SIG-M5 (cell line): ENCODE measurements around the gene RPTN.
"Not testable (repeated sequence)": the region's sequence is repeated elsewhere in the genome, so short reads cannot be mapped to it uniquely, and the experiment has no call there.

Source experiments
- DNase-seq: peaks from one replicate; lab custom pipeline; 2025; lab: John Stamatoyannopoulos, UW

Gene RPTN

DNA sequence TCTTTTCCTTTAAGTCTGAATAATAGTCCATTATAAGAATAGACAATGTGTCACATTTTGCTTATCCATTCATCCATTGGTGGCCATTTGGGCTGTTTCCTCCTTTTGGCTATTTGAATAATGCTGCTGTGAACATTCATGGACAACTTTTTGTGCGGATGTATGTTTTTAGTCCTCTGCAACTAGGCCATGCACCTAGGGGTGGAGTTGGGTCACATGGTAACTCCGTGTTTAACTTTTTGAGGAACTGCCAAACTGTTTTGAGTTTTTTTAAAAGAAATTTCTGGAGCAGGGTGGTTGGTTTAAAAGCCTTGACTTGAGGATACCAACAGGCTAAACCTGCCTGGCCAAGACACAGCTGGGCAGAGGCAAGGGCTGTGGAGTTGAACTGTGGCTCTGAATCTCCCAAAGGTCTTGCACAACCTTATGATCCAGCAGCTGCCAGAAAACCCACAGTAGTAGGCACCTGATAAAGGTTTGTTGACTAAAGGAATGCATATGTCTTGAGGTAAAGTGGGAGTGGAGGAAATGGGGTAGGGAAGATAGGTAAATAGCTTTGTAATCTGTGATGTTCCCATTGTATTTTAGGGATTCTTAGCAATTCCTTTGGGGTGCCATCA lies 5.6 kb upstream of the RPTN start:
- DNase-seq = no peak

DNA sequence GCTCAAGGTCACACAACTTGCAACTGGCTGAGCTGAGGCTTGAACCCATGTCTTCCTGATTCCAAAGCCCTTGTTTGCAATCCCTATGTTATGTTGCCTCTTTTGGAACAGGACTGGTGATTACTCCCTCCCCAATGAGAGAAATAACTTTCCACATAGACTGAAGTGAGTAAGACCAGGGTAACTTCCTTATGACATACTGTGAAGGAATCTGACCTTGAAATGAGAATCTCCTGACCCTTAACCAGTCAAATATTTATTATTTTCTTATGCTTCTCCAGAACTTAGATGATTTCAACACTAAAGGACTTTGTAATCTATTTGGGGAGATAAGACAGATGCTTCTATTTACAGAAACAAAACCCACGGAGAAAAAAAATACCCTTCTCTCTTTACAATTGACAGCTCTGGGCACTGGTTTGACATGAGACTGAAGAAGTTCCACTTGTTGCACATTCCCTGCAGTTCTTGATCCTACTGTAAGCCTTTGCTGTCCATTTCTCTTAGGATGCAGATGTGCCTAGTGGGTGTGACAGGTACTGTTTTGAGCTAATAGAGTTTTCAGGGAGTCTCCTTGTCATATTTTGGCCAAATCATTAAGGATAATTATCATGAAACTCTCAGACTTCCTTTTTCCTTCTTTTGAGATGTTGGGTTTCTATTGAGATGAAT lies 3.9 kb upstream of the RPTN start:
- DNase-seq = no peak

DNA sequence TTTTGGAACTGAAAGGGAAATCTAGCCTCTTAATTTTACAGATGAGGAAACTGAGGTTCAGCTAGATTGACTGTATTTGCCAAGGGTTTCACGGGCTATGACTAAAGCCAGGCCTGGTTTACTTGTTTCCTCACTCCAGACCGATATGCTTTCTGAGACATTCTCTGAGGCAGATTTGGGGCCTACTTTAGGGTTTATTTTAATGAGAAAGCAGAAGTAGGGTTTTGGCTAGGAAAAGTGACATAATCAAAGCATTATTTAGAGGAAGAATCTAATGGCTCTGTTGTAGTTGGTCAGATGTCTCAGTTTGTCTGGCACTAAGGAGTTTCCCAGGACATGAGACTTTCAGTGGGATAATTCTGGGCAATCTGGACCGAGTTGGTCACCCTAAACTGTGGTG lies 1.5 kb upstream of the RPTN start:
- DNase-seq = peak; percentile 74

DNA sequence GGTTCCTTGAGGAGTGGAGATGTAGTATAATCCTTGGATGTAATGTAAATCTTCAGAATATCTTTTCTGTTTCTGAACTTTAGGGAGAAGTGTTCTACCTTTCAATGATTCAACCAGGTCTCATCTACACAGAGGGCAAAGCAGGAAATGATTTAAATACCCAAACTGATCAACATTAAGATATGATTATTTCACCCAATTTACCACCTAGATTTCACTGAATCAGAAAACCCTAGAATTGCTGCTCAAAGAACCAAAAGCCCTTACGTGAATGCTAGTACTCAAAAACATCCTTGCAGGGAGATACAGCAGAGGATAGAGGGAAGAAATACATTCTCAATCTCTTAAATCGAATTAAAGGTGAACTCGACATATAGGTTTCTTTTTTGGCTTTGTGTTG lies 5.0 kb downstream of the RPTN start:
- DNase-seq = no peak

DNA sequence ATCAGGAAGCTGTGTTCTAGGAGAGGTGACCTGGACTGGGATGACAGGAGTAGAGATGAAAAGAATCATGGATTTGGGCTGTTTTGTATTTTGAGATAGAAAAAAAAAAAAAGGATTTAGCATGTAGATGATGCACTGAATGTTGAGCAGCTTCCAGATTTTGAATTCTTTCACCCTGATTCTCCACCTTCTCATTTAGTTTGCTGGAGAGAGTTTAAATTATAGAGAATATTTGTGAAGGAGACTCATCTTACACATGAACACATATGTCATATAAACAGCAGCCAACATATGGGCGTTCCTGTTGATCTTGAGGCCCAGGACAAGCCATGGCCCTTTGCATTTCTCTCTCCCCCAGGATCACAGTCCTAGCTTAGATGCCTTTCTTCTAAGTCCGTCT lies 7.4 kb downstream of the RPTN start:
- DNase-seq = no peak

DNA sequence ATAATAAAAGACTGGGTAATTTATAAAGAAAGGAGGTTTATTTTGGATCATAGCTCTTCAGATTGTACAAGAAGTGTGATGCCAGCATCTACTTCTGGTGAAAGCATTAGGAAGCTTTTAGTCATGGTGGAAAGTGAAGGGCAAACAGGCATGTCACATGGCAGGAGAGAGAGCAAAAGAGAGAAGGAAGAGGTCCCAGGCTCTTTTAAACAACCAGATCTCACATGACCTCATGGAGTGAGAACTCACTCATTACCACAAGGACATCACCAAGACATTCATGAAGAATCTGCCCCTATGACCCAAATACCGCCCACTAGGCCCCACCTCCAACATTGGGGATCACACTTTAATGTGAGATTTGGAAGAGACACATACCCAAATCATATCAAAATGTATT lies 10.0 kb downstream of the RPTN start:
- DNase-seq = no peak

DNA sequence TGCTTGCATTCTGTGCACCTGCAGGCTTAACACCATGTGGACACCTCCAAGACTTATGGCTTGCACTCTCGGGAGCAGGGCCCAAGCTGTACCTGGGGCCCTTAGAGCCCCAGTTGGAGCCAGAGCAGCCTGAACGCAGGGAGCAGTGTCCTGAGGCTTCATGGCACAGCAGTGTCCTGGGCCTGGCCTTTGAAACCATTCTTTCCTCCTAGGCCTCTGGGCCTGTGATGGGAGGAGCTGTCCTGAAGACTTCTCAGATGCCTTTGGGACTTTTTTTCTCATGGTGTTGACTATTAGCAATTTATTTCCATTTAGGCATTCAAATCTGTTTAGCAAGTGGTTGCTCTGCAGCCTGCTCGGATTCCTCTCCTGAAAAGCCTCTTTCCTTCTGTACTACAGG lies 11.0 kb downstream of the RPTN start:
- DNase-seq = no peak

DNA sequence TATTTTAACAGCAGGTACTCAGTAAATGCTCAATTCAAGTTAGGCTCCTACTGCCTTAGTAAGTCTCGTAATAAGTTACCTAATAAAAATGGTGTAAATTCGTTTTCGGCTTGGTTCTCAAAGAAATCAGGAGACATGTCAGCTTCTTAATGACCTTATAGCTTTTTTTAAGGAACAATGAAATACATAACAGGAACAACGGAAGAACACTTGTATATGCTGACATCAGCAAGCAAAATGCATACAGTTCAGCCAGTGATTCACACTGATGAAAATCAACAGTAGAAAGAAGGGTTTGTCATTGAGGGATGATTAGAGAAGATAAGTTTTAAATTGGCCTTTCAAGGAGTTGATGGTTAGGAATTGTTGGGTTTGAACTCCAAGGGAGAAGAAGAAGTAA lies 13.3 kb downstream of the RPTN start:
- DNase-seq = no peak

DNA sequence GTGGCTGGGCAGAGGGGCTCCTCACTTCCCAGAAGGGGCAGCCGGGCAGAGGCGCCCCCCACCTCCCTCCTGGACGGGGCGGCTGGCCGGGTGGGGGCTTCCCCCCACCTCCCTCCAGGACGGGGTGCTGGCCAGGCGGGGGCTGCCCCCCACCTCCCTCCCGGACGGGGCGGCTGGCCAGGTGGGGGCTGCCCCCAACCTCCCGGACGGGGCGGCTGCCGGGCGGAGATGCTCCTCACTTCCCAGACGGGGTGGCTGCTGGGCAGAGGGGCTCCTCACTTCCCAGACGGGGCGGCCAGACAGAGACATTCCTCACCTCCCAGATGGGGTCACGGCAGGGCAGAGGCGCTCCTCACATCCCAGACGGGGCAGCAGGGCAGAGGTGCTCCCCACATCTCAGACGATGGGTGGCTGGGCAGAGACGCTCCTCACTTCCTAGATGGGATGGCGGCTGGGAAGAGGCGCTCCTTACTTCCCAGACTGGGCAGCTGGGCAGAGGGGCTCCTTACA lies 14.3 kb downstream of the RPTN start:
- DNase-seq = not testable (repeated sequence)

DNA sequence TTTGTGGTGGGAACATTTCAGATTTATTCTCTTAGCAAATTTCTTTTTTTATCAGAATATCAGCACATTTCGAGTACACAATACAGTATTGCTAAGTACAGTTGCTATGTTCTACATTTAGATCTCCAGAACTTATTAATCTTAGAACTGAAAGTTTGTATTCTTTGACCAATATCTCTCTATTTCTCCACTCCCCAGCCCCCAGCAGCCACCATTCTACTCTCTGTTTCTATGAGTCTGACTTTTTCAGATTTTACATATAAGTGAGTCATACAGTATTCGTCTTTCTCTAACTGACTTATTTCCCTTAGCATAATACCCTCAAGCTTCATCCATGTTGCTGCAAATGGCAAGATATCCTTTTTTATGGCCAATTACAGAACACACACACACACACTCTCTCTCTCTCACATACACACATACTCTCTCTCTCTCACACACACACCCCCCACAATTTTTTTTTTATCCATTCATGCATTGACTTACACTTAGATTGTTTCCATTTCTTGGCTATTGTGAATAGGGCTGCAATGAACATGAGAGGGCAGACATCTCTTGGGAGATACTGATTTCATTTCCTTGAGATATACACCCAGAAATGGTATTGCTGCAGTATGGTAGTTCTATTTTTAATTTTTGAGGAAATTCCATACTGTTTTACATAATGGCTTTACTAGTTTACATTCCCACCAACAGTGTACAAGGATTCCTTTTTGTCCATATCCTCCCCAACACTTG lies 15.7 kb downstream of the RPTN start:
- DNase-seq = no peak

DNA sequence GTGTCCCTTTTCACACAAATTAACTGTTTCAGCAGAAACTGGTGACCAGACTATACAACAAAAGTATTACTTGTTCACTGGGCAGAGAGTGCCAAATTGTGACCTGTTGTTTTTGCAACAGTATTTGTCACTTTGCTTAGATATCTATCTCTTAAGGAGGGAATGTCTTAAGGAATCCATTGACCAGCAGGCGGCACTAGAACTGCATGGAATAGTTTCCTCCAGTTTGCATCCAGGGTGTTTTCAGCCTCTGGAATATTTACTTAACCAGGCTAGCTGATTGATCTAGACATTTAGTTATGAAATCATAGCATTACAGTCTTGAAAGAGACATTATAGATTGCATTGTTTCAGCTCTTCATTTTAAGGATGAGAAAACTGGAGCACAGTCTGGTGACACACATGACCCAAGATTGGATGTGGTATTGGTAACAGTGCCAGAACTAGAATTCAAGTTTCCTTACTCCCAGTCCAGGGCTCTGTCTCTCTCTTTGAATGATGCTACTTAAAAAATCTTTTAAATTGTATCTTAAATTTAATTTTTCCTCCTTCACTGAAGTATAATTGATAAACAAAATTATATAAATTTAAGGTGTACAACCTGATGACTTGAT lies 16.9 kb downstream of the RPTN start:
- no peak for DNase-seq

DNA sequence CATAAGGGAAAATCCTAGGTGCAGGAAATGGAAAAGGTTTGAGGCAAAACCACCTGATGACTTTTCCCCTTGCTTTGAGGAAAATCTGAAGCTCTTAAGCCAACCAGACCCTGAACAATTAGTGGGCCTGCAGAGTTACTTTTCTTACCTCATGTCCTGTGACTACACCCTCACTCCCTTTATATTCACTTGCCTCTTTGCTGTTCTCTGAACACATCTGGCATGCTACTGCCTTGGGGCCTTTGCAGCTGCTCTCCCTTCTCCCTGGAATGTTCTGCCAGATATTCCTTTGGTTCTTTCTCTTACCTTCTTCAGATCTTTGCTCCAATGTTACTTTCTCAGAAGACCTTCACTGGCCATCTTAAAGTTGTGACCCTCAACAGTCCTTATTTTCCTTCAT lies 21.8 kb downstream of the RPTN start:
- DNase-seq = no peak

DNA sequence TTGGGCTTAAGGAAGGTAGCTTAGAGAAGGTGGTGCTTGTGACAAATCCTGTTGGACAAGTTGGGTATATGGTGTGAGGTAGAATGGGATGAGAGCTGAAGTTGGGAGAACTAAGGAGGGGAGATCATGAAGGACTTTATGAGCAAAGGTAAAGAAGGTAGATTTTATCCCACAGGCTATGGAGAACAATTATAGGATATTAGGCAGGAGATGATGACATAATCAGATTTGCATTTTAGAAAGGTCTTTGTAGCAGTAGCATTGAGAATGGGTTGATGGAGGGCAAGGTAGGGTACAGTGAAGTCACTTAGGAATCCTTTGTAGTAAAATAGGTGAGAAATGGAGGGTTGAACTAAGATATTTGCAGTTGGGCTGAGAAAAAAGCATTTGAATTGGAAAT lies 28.8 kb downstream of the RPTN start:
- DNase-seq = no peak

DNA sequence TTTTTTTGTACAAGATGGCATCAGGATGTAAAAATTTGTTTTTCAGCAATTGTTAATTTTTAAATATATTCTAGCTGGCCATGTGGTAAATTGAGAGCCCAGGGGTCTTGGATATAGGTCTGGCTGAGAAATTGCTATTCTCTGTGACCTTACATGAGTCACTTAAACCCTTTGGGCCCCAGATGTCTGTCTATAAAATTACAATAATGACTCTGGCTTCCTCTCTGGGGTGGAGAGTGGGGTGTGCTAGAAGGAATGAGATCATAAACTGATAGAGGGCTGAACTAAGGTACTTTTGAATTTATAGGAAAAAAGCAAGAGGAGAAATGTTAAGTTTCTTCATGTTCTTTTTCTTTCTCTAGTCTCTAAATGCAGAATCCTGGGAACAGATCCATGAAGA lies 31.4 kb downstream of the RPTN start:
- DNase-seq = no peak

DNA sequence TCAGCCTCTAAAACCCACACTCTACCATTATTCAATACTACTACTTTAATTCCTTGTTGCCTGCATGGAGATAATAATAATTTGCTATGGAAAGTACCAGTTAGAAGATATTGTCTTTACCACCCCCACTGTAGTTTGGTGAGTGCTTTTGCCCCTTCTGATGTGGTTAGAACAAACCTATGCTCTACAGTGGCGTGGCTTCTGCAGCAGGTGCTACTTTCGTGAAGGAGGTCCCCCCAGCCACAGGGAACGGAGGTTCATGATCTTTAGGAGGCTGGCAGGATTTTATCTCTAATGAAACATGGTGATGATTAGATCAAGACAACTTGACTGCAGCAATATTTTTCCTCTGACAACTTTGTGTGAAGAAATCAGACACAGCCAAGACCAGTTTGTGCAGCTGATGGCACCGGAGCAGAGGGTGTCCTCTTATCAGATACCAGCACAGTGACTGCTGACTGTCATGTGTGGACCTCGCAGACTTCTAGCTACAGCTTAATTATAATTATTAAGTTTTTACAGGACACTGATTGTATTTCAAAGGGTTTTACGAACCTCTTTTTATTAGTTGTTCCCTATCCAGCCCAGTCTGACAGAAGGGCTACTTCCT lies 33.1 kb downstream of the RPTN start:
- DNase-seq = no peak

DNA sequence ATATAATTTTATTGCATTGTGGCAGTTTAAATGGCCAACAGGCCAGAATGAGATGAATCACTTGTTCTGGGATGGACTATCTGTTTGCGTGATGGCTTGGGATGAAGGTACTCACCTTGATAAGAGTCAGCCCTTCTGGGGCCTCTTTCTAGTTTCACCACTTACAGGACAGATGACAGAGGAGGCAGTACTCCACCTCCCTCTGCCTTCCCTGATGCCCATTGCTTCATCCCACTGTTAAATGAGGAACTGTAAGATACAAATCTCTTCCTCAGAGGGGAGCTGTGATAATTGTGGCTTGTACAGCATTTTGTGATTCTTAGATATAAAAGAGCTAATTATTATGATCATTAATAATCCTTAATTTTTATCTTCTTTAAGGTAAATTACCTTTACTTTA lies 40.1 kb downstream of the RPTN start:
- DNase-seq = no peak

DNA sequence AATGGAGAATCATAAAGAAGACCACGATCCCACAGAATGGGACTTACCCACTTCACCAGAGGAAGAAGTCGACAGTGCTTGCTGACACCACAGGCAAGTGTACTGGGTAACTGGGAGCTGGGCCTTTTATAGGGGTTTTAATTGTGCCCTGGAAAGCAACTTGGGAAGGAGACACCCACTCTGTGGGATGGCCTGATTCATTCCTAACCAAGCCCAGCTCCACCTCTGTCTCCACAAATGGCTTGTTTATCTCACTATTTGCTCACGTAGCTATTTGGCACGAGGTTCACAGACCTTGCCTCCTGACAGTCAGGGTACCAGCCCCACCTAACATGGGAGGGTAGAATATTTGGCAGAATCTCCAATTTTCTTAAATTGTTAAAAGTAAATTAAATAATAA lies 43.7 kb downstream of the RPTN start, which contains the start of gene TCHH:
TCHH (minus strand) TSS at position 101 of the 400 bp plus-strand sequence. CDS start 1,364 bp downstream, outside the sequence.
- no peak for DNase-seq

DNA sequence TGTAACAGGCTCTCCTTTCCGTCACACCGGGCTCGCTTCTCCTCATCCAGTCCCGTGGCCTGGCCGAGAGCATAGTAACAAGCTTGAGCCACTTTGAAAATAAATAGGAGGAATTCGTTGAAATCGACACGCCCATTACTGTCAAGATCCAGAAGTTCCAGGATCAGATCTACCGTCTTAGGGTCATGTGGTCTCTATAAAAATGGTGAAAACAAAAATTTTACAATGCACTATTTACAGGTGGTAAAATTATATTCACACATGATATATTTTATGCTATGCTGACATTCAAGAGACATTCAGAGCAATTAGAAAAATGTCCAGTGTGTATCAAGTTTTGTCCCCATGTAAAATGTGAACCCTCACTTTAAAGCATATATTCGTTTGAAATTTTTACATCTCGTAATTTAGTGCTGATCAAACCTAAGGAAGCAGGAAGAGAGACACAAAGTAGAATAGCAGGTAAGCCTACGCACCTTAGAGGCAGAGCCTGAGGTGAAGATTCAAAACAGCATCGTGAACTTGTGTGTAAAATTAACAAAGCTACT lies 46.1 kb downstream of the RPTN start:
- DNase-seq = no peak

DNA sequence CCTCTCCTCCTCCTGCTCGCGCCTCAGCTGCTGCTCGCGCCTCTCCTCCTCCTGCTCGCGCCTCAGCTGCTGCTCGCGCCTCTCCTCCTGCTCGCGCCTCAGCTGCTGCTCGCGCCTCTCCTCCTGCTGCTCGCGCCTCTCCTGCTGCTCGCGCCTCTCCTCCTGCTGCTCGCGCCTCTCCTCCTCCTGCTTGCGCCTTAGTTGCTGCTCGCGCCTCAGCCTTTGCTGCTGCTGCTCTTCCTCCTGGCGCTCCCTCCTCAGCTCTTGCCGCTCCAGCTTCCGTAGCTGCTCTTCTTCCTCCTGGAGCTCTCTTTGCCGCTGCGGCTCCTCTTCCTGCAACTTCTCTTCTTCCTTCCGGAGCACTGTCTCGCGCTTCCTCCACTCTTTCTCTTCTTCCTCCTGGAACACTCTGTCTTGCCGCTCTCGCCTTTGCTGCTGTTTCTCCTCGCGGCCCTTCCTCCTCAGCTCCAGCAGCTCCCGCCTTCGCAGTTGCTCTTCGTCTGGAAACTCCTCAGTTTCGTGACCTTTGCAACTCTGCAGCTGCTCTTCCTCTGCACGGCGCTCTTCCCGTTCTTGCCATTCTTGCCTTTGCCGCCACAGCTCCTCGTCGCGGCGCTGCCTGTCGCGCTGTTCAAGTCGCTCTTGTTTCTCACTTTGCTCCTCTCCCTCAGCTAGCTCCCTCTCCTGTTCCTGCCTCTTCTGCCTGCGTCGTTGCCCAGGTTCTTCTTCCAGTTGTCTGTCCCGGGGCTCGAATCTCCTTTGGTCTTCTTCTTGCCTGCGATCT lies 46.7 kb downstream of the RPTN start:
- DNase-seq = no peak

DNA sequence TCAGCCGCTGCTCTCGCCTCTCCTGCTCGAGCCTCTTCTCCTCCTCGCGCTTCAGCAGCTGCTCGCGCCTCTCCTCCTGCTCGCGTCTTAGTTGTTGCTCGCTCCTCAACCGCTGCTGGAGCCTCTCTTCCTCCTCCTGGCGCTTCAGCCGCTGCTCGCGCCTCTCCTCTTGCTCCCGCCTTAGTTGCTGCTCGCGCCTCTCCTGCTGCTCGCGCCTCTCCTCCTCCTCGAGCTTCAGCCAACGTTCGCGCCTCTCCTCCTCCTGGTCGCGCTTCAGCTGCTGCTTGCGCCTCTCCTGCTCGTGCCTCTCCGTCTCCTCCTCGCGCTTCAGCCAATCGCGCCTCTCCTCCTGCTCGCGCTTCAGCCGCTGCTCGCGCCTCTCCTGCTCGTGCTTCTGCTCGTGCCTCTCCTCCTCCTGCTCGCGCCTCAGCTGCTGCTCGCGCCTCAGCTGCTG lies 47.5 kb downstream of the RPTN start:
- no peak for DNase-seq
